ENCODE data around the gene CALHM4.

DNA sequence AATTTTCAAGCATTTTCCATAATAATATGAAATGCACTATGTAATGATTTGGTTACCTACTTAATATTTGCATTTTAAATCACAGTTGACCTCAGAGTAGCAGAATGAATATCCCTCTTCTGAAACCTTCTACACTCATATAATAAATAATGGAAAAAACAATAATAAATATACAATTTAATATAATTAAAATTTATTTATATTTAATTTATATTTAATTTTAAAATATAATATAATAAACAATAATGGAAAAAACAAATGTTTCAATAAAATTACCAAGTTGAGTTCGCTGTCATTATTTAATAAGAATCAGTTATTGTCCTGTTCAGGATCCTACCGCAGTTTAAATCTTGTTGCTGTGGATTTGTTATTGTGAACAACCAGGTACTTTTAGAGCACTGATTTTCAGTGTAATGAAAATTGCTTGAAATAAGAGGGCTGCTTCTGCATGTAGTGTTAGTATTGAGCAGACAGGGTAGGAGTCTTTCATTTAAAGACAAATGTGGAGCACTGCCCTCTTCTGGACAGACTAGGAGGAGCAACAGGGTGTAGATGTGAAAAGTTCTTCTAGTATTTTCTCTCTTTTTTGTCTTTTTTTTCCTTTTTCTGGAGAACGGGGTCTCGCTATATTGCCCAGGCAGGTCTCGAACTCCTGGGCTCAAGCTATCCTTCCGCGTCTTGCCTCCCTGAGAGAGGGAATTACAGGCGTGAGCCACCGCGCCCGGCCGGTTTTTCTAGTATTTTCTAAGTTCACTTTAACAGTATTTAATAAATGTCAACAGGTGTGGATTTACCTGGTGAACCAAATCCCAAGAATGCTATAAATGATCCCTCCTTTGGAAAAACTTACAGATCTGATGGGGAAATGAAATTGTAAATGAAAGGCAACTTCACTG is 21.6 kb upstream of the CALHM4 start:
- TF ChIP-seq POLR2A (IDR thresholded peaks at IDR 0.05; ENCODE audit: control extremely low read depth in 1 of 2, low read depth in 2 of 2, low read length in 2 of 2) (no peak), SRF (IDR thresholded peaks at IDR 0.05; ENCODE audit: low read depth, low read length) (no peak), NRF1 (IDR thresholded peaks at IDR 0.05; ENCODE audit: low read depth, low read length) (no peak)
